Transverse colon (tissue), 4 donors: Measurements from ENCODE around the gene CDH26. TPM values are rescaled to one million over a fixed set of nuclear protein-coding genes. Genes with fewer than 3 reads are reported as not detected.

Experiments
- DNase-seq: peaks from one replicate; pipeline ENCODE4 v3.0.0-alpha.2; 2019
- H3K27ac ChIP-seq, 4 donors: fragments of 200-600 bp; sonication (generic); 2 replicates each; pipeline ENCODE4 v1.5.1; 2016 to 2018; ENCODE audit warnings: inconsistent platforms in 4 of 4
- H3K27me3 ChIP-seq: fragments of 200-600 bp; sonication (generic); 2 replicates; pipeline ENCODE4 v1.5.1; 2017; ENCODE audit warnings: inconsistent platforms
- H3K36me3 ChIP-seq, 4 donors: fragments of 200-600 bp; sonication (generic); 2 replicates each; pipeline ENCODE4 v1.5.1; 2017 to 2019; ENCODE audit warnings: inconsistent platforms in 4 of 4
- H3K4me1 ChIP-seq, 4 donors: fragments of 200-600 bp; sonication (generic); 2 replicates each; pipeline ENCODE4 v1.5.1; 2017 to 2020; ENCODE audit warnings: inconsistent platforms in 4 of 4
- H3K4me3 ChIP-seq, 4 donors: fragments of 200-600 bp; sonication (generic); 1 replicate in 1 of 4; 2 replicates in 3 of 4; pipeline versions ENCODE4 v1.5.1 to v1.6.1; 2017 to 2019; ENCODE audit warnings: inconsistent platforms in 4 of 4
- H3K9me3 ChIP-seq, 2 donors: fragments of 200-600 bp; sonication (generic); 2 replicates each; pipeline ENCODE4 v1.5.1; 2017 to 2019; ENCODE audit warnings: inconsistent platforms in 2 of 2
- EP300 ChIP-seq: sonication (generic); formaldehyde crosslinking; IDR thresholded peaks from one replicate; pipeline ENCODE4 v1.6.1; 2017; ENCODE audit warnings: antibody characterized with exemption, low read depth
- POLR2A ChIP-seq: fragments of 450-650 bp; IDR thresholded peaks from one replicate; pipeline ENCODE4 v1.6.1; 2016; ENCODE audit warnings: antibody characterized with exemption, mild to moderate bottlenecking, moderate library complexity
- POLR2AphosphoS5 ChIP-seq, 3 donors: sonication (generic); formaldehyde crosslinking; IDR thresholded peaks; one replicate each; pipeline ENCODE4 v1.6.1; 2016; ENCODE audit warnings: antibody characterized with exemption in 3 of 3
- WGBS, 2 donors: methylation state at CpG; one replicate each; pipeline ENCODE4 v1.1.5; 2018; ENCODE audit warnings: low coverage in 1 of 2; 5-methylcytosine and 5-hydroxymethylcytosine counted together
- in situ Hi-C, 4 donors: fragments of 200-750 bp; cut with MboI; loops; one replicate each; pipeline versions ENCODE4 v1.15.0 to v1.15.1; 2017; ENCODE audit warnings: low sequenced_read_pairs in 3 of 4, low pct_ligation_motif_present in 1 of 4, low pct_unique_long_range_greater_than_20kb in 1 of 4
- intact Hi-C: fragments of 100-400 bp; cut with DNase I; formaldehyde crosslinking; loops from one replicate; pipeline ENCODE4 v1.15.1; 2023; ENCODE audit warnings: low total_unique reads
- total RNA-seq, 4 donors: library from RNA; depleted of rRNA; stranded (reverse); fragments of >200 nt; gene quantifications; one replicate each; pipeline ENCODE4 v1.1.0, GENCODE V29; 2016
- TF ChIP-seq, protein P1 (sequence below), 5 experiments: fragments of 200-600 bp in 3 of 5; fragments of 450-650 bp in 2 of 5; sonication (generic) in 3 of 5; IDR thresholded peaks; 1 replicate in 2 of 5; 2 replicates in 3 of 5; pipeline ENCODE4 v1.5.1; 2016 to 2017; ENCODE audit warnings: antibody characterized with exemption in 5 of 5, inconsistent platforms in 3 of 5, mild to moderate bottlenecking in 2 of 5, moderate library complexity in 1 of 5

The CDH26 gene
- total RNA-seq, 4 donors from 2014 or later, result 1.4 to 1.9 TPM; not detected in 2

DNA sequence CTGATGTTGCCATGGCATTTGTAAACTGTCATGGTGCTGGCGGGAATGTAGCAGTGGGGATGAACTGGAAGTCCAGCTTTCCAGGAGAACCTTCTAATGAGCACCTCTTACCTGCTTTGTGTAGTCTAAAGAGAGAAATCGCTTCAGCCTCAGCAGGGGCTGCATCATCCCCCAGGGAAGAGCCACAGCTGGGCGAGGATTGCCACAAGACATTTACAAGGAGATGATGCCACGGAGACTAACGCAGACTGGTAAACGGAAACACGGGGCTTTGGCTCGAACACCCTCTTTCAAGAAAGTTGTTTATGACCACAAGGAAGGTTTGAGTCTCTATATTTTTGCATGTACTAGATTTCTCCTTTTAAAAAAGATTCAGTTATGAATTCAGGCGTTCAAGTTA lies 72.9 kb downstream of the CDH26 start:
- H3K27ac ChIP-seq, result no peak overlapping the region
- no peak for TF ChIP-seq POLR2AphosphoS5 (IDR thresholded peaks at IDR 0.05)
- no peak for TF ChIP-seq EP300
- intact Hi-C loops (no loop called here), in situ Hi-C loops (loop anchor here in 1 of 4 donors (10.0 kb wide), 1 partner anchor 76 kb away; the partner anchor contains the start of gene CDH26)
- H3K4me1 ChIP-seq, result no peaks in the 10 kb centered on the region
- H3K36me3 ChIP-seq, result no peaks in the 10 kb centered on the region
- no peak overlapping the region for H3K4me3 ChIP-seq
- H3K27me3 ChIP-seq, result no peaks in the 10 kb centered on the region
- 73 to 79% methylated on average over 8 to 9 of the region's 9 CpGs for WGBS, 2 donors
- H3K9me3 ChIP-seq, result no peaks in the 10 kb centered on the region
- no peak for DNase-seq

DNA sequence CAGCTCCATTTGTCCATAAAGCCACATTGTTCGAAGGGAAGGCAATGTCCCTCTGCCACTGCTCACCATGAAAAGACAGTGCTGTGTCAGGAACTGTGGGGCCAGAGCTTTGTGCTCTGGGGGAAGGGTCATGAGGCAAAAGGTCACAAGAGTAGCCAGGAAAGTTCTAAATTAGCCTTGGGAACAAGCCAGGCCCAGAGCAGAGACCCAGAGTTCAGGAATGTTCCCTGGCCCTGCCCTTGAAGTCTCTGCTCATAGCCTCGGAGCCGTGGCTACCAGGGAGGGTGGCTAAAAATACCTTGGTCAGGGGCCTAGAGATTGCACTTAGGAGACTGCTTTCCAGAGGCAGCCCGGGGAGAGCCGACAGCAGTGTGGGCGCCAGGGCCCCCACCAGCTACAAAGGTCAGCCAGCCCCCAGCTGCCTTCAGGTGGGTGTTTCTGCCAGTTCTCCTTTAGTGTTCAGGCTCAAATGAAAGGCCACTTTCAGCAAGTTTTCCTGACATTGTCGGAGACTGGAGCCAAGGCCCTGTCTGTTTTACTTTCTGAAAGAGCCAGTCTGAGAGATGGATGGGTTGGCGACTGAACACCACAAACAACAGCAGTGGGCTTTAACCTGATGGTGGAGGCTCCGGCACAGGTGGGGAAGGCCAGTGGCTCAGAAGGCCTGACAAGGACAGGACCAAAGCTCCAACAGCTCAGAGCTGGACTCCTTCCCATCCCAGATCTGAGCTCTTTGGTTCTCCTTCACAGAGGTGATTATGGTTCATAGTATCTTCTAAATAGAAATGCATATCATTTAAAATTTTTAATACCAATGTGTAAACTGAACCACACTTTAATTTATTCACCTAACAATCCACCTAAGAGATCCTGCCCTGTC lies 76.2 kb downstream of the CDH26 start:
- H3K27ac ChIP-seq, result no peak overlapping the region
- no peaks in the 10 kb centered on the region for H3K27me3 ChIP-seq
- H3K36me3 ChIP-seq, result no peaks in the 10 kb centered on the region
- intact Hi-C loops (no loop called here), in situ Hi-C loops (loop anchor here in 1 of 4 donors (10.0 kb wide), 1 partner anchor 80 kb away; the partner anchor contains the start of gene CDH26)
- TF ChIP-seq POLR2A, result no peak
- TF ChIP-seq, protein P1, sequence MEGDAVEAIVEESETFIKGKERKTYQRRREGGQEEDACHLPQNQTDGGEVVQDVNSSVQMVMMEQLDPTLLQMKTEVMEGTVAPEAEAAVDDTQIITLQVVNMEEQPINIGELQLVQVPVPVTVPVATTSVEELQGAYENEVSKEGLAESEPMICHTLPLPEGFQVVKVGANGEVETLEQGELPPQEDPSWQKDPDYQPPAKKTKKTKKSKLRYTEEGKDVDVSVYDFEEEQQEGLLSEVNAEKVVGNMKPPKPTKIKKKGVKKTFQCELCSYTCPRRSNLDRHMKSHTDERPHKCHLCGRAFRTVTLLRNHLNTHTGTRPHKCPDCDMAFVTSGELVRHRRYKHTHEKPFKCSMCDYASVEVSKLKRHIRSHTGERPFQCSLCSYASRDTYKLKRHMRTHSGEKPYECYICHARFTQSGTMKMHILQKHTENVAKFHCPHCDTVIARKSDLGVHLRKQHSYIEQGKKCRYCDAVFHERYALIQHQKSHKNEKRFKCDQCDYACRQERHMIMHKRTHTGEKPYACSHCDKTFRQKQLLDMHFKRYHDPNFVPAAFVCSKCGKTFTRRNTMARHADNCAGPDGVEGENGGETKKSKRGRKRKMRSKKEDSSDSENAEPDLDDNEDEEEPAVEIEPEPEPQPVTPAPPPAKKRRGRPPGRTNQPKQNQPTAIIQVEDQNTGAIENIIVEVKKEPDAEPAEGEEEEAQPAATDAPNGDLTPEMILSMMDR (IDR thresholded peaks at IDR 0.05), result no peak
- TF ChIP-seq POLR2AphosphoS5 (IDR thresholded peaks at IDR 0.05), result no peak
- TF ChIP-seq EP300, result no peak
- no peaks in the 10 kb centered on the region for H3K9me3 ChIP-seq
- 68% methylated on average over 9 of the region's 9 CpGs; no CpG with 5 or more reads in 1 of the 2 donors for WGBS, 2 donors
- no peak for DNase-seq
- H3K4me1 ChIP-seq, result no peaks in the 10 kb centered on the region
- H3K4me3 ChIP-seq, result no peak overlapping the region

DNA sequence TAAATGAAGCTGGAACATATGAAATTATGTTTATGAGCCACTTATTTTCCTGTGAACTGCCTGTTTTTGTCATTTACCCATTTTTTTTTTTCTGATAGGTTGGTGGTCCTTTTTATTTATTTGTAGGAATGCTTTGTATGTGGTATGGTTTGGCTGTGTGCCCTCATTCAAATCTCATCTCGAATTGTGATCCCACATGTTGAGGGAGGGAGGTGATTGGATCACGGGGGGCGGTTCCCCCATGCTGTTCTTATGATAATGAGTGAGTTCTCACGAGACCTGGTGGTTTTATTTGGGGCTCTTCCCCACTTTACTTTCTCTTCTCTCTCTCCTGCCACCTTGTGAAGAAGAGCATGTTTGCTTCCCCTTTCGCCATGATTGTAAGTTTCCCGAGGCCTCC lies 77.3 kb downstream of the CDH26 start:
- H3K36me3 ChIP-seq, result no peaks in the 10 kb centered on the region
- no peaks in the 10 kb centered on the region for H3K9me3 ChIP-seq
- H3K4me1 ChIP-seq, result no peaks in the 10 kb centered on the region
- intact Hi-C loops (no loop called here), in situ Hi-C loops (loop anchor here in 1 of 4 donors (10.0 kb wide), 1 partner anchor 81 kb away; the partner anchor contains the start of gene CDH26)
- H3K4me3 ChIP-seq, result no peak overlapping the region
- DNase-seq, result no peak
- WGBS, 2 donors, result 67 to 74% methylated on average over 4 to 6 of the region's 6 CpGs
- peaks cover 1% of the 10 kb centered on the region for H3K27me3 ChIP-seq
- no peak for TF ChIP-seq POLR2AphosphoS5 (IDR thresholded peaks at IDR 0.05)
- TF ChIP-seq, protein P1 (IDR thresholded peaks at IDR 0.05), result no peak
- no peak for TF ChIP-seq EP300
- no peak for TF ChIP-seq POLR2A
- H3K27ac ChIP-seq, result no peak overlapping the region

DNA sequence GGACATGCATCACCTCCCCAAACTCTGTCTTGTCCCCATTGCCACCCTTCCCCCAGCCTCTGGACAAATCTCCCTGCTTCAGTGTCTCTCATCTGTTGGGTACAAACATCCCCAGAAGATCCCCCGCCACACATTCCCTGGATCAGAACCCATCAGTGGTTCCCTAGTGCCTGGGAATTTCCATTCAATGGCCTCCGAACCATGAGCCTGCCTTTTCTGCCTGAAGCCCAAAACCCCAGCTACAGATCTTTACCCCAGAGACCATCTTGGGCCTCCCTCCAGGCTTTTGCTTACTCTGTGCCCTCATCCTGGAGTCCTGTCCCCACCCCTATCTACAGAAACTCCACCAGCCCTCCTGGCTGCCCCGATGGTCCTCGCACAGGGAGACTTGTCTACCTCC lies 78.1 kb downstream of the CDH26 start:
- intact Hi-C loops (no loop called here), in situ Hi-C loops (loop anchor here in 1 of 4 donors (10.0 kb wide), 1 partner anchor 82 kb away; the partner anchor contains the start of gene CDH26)
- Histone ChIP-seq H3K9me3 (no peaks in the 10 kb centered on the region), H3K36me3 (no peaks in the 10 kb centered on the region), H3K4me1 (no peaks in the 10 kb centered on the region), H3K4me3 (no peak overlapping the region), H3K27me3 (peaks cover 3% of the 10 kb centered on the region), H3K27ac (no peak overlapping the region)
- WGBS, 2 donors, result 100% methylated on average over 1 to 4 of the region's 4 CpGs
- DNase-seq, result no peak
- TF ChIP-seq EP300 (no peak), POLR2AphosphoS5 (IDR thresholded peaks at IDR 0.05) (no peak), POLR2A (no peak)
- TF ChIP-seq, protein P1 (IDR thresholded peaks at IDR 0.05), result no peak
